Fibroblast of villous mesenchyme (primary cell): Measurements from ENCODE around the gene PANK4. TPM values are rescaled to one million over a fixed set of nuclear protein-coding genes. Genes with fewer than 3 reads are reported as not detected.

ENCODE experiments used
- DNase-seq: peaks from one replicate; pipeline ENCODE4 v3.0.0-alpha.2; 2010; ENCODE audit warnings: low read depth
- H3K4me3 ChIP-seq: 2 replicates; pipeline ENCODE4 v1.5.1; 2011; ENCODE audit warnings: low read depth, mild to moderate bottlenecking, low read length
- total RNA-seq: library from RNA; depleted of rRNA; stranded (reverse); fragments of >200 nt; gene quantifications from 2 replicates; pipeline ENCODE4 v1.2.3, GENCODE V29; 2012
- TF ChIP-seq, protein P1 (sequence below): IDR thresholded peaks from 2 replicates; pipeline ENCODE4 v1.5.1; 2012; ENCODE audit warnings: low read depth, mild to moderate bottlenecking, low read length; ENCODE audit not compliant: insufficient read depth

The PANK4 gene
- total RNA-seq, 1 donor, result 27.6 TPM

DNA sequence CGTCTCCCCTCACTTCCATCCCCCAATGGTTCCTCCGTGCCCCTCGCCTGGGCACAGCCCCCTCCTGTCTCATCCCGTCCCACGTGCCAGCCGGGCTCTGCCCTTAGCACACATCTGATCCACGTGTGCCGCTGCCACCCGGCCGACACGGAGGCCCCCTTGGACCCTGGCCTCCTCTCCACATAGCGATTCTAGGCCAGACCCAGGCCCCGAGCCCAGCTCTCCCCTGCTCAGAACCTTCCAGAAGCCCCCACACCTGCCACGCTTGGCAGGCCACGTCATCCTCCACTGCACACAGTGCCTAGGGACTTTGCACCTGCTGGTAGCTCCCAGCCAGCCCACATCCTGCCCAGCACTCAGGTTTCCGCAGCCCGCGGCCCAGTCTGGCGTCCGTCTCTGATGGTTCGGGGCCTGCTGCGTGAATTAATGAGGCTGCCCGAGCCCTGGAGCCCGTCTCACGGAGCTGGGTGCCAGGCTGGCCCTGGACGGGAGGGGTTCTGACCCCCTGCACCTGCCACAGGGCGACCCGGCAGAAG lies 30.2 kb downstream of the PANK4 start:
- no peak overlapping the region for H3K4me3 ChIP-seq
- TF ChIP-seq, protein P1, sequence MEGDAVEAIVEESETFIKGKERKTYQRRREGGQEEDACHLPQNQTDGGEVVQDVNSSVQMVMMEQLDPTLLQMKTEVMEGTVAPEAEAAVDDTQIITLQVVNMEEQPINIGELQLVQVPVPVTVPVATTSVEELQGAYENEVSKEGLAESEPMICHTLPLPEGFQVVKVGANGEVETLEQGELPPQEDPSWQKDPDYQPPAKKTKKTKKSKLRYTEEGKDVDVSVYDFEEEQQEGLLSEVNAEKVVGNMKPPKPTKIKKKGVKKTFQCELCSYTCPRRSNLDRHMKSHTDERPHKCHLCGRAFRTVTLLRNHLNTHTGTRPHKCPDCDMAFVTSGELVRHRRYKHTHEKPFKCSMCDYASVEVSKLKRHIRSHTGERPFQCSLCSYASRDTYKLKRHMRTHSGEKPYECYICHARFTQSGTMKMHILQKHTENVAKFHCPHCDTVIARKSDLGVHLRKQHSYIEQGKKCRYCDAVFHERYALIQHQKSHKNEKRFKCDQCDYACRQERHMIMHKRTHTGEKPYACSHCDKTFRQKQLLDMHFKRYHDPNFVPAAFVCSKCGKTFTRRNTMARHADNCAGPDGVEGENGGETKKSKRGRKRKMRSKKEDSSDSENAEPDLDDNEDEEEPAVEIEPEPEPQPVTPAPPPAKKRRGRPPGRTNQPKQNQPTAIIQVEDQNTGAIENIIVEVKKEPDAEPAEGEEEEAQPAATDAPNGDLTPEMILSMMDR, result no peak
- no peak for DNase-seq

DNA sequence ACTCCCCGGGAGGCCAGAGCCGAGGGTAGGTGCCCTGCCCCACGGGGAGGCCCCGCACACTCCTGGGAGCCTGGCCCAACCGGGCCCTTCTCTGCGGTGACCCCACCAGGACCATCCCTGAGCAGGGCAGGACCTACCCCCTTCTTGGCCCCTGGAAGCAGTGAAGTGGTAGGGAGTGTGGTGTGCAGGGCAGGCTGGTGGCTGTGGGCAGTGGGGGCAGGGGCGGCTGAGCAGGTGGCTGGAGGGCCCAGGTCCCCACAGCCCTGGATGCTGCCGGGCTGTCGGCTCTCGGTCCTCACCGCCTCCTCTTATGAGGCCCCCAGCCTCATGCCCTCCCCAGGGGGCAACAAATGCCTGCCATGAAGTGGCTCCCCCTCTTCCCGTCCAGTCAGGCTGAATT lies 30.9 kb downstream of the PANK4 start:
- H3K4me3 ChIP-seq, result no peak overlapping the region
- DNase-seq, result no peak
- TF ChIP-seq, protein P1, result no peak

DNA sequence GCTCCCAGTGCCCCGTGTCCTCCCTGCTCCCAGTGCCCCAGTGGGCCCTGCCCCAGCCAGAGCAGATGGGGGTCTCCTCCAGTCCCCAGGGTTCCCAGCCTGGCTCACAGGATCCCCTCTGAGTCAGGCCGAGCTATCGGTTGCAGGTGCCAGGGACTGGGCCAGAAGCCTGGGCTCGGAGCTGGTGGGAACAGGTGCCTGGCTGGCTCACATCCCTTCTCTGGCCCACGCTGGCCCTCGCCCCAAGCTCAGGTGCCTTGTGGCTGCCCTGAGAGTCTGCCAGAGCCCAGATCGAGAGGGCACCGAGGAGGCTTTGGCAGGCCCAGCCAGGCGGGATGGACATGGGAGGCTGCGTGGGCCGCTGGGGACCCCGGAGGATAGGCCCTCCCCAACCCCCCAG lies 31.4 kb downstream of the PANK4 start:
- no peak for DNase-seq
- TF ChIP-seq, protein P1, result no peak
- H3K4me3 ChIP-seq, result no peak overlapping the region

DNA sequence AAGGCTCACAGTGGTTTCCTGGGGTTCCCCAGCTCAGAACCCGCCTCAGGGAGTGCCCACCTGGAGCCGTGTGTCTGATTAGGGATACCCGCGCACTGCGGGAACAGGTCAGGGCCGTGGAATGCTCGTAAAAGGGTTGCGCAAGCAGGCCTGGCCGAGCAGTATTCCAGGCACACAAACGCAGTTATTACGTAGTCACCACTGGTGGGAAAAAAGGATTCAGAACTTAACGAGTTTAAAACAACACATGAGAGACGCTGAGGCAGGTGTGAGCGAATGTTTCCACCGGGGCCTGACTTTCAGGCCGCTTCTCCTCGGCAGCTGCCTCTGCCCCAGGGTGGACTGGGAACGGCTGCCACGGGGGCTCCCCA lies 32.1 kb downstream of the PANK4 start:
- peak; percentile 98 for DNase-seq
- TF ChIP-seq, protein P1, result no peak
- no peak overlapping the region for H3K4me3 ChIP-seq

DNA sequence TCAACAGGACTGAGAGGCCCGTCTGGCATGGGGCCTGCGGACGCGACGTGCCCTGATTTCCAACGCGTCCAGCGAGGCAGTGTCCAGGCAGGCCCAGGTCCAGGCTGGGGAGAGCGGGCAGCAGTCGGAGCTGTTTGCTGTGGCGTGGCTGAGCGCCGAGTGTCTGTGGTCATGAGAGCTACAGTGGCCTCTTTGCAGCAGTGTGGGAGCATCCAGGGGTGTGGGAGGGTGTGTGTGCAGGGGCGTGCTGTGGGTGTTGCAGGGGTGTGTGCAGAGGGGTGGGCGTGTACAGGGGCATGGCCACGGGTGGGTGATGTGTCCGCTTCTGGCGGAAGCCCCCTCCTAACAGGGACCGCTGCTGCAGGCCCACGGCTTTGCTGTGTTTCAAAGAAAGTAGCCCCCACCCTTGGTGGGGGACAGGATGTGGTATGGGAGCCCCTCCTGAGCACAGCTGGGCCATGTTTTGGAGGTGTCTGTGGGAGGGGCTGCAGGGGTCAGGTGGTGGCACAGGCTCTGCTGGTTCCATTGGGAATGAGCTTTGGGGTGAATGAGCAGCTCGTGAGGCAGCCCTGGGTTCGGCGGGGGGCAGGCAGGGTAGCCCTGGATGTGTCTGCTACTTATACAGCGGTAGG lies 32.6 kb downstream of the PANK4 start:
- H3K4me3 ChIP-seq, result no peak overlapping the region
- TF ChIP-seq, protein P1, result no peak
- DNase-seq, result peak; percentile 42

DNA sequence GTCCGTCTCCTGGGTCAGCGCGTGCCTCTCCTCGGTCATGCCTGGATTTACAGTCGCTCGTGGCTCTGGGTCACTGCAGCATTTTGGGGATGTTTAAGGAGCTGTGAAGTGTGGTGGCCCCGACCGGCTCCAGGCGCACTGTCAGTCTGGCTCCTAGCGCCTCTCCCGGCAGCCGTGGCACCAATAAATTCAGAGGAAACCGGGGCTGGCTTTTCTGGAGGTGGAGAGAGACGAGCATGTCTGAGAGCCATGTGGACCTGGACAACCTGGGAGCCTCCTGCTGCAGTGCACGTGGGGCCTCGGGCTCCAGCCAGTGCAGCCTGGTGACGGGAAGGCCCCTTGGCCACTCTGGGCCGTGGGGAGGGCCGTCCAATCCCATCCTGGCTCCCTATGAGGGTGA lies 33.2 kb downstream of the PANK4 start:
- H3K4me3 ChIP-seq, result no peak overlapping the region
- TF ChIP-seq, protein P1, result no peak
- no peak for DNase-seq

DNA sequence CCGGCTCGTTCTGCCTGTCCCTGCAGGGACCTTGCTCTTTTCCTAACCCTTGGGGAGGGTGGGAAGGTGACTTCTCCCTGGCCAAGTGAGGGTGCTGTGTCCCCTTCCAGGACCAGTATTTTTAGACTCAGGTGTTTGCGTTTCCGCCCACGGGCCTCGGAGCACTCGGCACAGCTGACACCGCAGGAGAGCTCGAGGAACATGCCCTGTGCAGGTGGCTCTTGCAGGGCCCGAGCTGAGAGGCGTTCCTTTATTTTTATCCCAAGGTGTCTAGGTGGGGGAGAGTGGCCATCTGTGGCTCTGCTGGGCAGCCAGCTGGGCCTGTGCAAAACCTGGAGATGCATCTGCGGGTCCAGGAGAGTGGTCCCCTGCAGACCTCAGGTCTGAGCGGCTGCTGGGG lies 34.3 kb downstream of the PANK4 start:
- H3K4me3 ChIP-seq, result no peak overlapping the region
- TF ChIP-seq, protein P1, result no peak
- no peak for DNase-seq
